Measurements from ENCODE around the gene NECAB3. TPM values are rescaled to one million over a fixed set of nuclear protein-coding genes. Genes with fewer than 3 reads are reported as not detected.

Gene NECAB3
- total RNA-seq, 4 donors from 2014 or later: 34.1 to 43.4 (median 39.9) TPM

- Histone ChIP-seq H3K9me3 (no peaks in the 10 kb centered on the region), H3K27ac (replicated peaks in 1 of 4) (no peak overlapping the region), H3K4me1 (peaks cover 18 to 25% (median 22%) of the 10 kb centered on the region in 4 donors), H3K27me3 (no peaks in the 10 kb centered on the region), H3K36me3 (peaks cover 12 to 47% (median 38%) of the 10 kb centered on the region in 4 donors), H3K4me3 (no peak overlapping the region)
- intact Hi-C loops (cut with DNase I): no loop called here
- no peak for TF ChIP-seq POLR2AphosphoS5 (IDR thresholded peaks at IDR 0.05)
- no peak for TF ChIP-seq POLR2A (IDR thresholded peaks at IDR 0.05; ENCODE audit: low read depth)
- no peak for TF ChIP-seq EP300 (IDR thresholded peaks at IDR 0.05)
- no peak for TF ChIP-seq CTCF (IDR thresholded peaks at IDR 0.05)
- WGBS: 88% methylated on average over 16 of the region's 21 CpGs
- DNase-seq (ENCODE audit: extremely low spot score): no peak
Measured at GRCh38 chr20:33660035-33660684, 14.1 kb downstream of the NECAB3 start.

- H3K27ac ChIP-seq (replicated peaks in 1 of 4): no peak overlapping the region
- intact Hi-C loops (cut with DNase I): no loop called here
- peaks cover 16 to 20% (median 18%) of the 10 kb centered on the region in 4 donors for H3K4me1 ChIP-seq
- TF ChIP-seq CTCF (IDR thresholded peaks at IDR 0.05) (no peak), EP300 (IDR thresholded peaks at IDR 0.05) (no peak), POLR2A (IDR thresholded peaks at IDR 0.05; ENCODE audit: low read depth) (no peak), POLR2AphosphoS5 (IDR thresholded peaks at IDR 0.05) (no peak)
- H3K36me3 ChIP-seq: peaks cover 12 to 47% (median 38%) of the 10 kb centered on the region in 4 donors
- no peaks in the 10 kb centered on the region for H3K27me3 ChIP-seq
- H3K4me3 ChIP-seq: no peak overlapping the region
- no peak for DNase-seq (ENCODE audit: extremely low spot score)
- 92% methylated on average over 17 of the region's 32 CpGs for WGBS
- no peaks in the 10 kb centered on the region for H3K9me3 ChIP-seq
Measured at GRCh38 chr20:33659341-33660034, 14.7 kb downstream of the NECAB3 start.

GRCh38 chr20:33658929-33659328 lies 15.3 kb downstream of the NECAB3 start:
- H3K4me1 ChIP-seq: peaks cover 11 to 15% (median 13%) of the 10 kb centered on the region in 4 donors
- no peaks in the 10 kb centered on the region for H3K27me3 ChIP-seq
- peaks cover 12 to 47% (median 38%) of the 10 kb centered on the region in 4 donors for H3K36me3 ChIP-seq
- no peak for TF ChIP-seq EP300 (IDR thresholded peaks at IDR 0.05)
- no peak for TF ChIP-seq POLR2AphosphoS5 (IDR thresholded peaks at IDR 0.05)
- intact Hi-C loops (cut with DNase I): no loop called here
- 98% methylated on average over 4 of the region's 4 CpGs for WGBS
- no peak overlapping the region for H3K4me3 ChIP-seq
- no peak overlapping the region for H3K27ac ChIP-seq (replicated peaks in 1 of 4)
- H3K9me3 ChIP-seq: no peaks in the 10 kb centered on the region
- no peak for DNase-seq (ENCODE audit: extremely low spot score)

- Histone ChIP-seq H3K27ac (replicated peaks in 1 of 4) (no peak overlapping the region), H3K36me3 (peaks cover 12 to 47% (median 38%) of the 10 kb centered on the region in 4 donors), H3K27me3 (no peaks in the 10 kb centered on the region), H3K4me1 (peaks cover 12 to 16% (median 14%) of the 10 kb centered on the region in 4 donors), H3K9me3 (no peaks in the 10 kb centered on the region), H3K4me3 (no peak overlapping the region)
- 90% methylated on average over 8 of the region's 8 CpGs for WGBS
- intact Hi-C loops (cut with DNase I): no loop called here
- DNase-seq (ENCODE audit: extremely low spot score): no peak
- TF ChIP-seq POLR2AphosphoS5 (IDR thresholded peaks at IDR 0.05) (no peak), POLR2A (IDR thresholded peaks at IDR 0.05; ENCODE audit: low read depth) (no peak), CTCF (IDR thresholded peaks at IDR 0.05) (no peak), EP300 (IDR thresholded peaks at IDR 0.05) (no peak)
Measured at GRCh38 chr20:33658510-33658909, 15.7 kb downstream of the NECAB3 start.

- DNase-seq (ENCODE audit: extremely low spot score): no peak
- Histone ChIP-seq H3K36me3 (peaks cover 12 to 47% (median 38%) of the 10 kb centered on the region in 4 donors), H3K27me3 (no peaks in the 10 kb centered on the region), H3K27ac (replicated peaks in 1 of 4) (no peak overlapping the region), H3K4me3 (no peak overlapping the region), H3K9me3 (no peaks in the 10 kb centered on the region), H3K4me1 (peaks cover 14 to 16% (median 15%) of the 10 kb centered on the region in 4 donors)
- intact Hi-C loops (cut with DNase I): no loop called here
- TF ChIP-seq CTCF (IDR thresholded peaks at IDR 0.05): no peak
- no peak for TF ChIP-seq EP300 (IDR thresholded peaks at IDR 0.05)
- TF ChIP-seq POLR2A (IDR thresholded peaks at IDR 0.05; ENCODE audit: low read depth): no peak
- no peak for TF ChIP-seq POLR2AphosphoS5 (IDR thresholded peaks at IDR 0.05)
- 88% methylated on average over 12 of the region's 12 CpGs for WGBS
Measured at GRCh38 chr20:33657704-33658095, 16.5 kb downstream of the NECAB3 start.
